ENCODE measurements around the gene PRRC2B.
"Not testable (repeated sequence)": the region's sequence is repeated elsewhere in the genome, so short reads cannot be mapped to it uniquely, and the experiment has no call there.

Gene PRRC2B

DNA sequence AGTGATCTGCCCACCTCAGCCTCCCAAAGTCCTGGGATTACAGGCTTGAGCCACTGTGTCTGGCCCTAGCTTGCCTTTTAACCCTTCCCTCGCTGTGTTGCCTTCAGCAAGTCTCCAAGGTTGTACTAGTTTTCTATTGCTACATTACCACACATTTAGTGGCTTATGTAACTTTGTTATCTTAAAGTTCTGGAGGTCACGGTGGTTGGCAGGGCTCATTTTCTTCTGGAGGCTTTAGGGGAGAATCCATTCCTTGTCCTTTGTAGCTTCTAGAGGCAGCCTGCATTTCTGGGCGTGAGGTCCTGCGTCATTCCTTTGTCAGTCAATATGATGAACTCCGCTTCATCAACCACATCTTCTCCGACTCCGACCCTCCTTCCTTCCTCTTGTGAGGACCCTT lies 2.9 kb upstream of the PRRC2B start:
- DNase-seq = no peak

DNA sequence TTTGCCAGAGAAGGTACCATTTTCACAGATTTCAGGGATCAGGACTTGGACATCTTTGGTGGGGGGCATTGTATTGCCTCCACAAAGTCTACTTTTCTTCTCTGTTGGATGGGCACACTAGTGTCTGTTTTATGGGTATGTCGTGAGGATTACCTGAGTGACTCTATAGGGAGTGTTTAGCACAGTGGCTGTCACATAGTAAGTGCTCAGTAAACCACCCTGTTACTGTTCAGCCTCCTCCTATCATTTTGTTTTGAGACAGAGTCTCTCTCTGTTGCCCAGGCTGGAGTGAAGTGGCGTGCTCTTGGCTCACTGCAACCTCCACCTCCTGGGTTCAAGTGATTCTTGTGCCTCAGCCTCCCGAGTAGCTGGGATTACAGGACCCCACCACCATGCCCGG lies 2.4 kb upstream of the PRRC2B start:
- no peak for DNase-seq

DNA sequence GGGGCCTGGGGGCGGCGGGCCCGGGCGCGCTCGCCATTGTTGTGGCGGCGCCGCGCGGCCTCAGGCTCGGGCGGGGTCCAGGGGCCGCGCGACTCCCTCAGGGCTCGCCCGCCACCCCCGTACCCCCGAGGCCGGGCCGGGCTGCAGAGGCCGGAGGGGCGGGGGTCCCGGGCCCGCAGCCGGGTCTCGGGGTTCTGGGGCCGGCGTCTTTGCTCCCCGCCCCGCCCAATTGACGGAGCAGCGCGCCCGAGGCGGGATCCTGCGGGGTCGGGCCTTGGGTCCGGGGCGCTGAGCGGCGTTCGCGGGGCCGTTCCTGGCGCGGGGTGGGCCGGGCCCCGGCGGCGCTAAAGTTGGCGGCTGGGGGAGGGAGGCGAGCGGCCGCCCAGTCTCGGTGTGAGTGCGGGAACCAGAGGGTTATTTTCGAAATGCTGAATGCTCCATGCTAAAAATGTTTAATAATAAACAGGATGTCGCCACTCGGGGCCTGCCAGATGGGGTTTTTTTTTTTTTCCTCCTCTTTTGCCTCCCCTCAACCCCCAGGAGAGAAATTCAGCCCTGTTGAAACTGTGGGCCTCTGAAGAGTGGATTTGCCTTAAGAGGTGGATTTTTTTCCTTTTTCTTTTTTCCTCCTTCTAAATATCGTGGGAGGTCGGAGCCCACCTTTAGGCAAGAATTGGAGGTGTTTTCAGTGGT lies 724 bp downstream of the PRRC2B start:
- DNase-seq = no peak

DNA sequence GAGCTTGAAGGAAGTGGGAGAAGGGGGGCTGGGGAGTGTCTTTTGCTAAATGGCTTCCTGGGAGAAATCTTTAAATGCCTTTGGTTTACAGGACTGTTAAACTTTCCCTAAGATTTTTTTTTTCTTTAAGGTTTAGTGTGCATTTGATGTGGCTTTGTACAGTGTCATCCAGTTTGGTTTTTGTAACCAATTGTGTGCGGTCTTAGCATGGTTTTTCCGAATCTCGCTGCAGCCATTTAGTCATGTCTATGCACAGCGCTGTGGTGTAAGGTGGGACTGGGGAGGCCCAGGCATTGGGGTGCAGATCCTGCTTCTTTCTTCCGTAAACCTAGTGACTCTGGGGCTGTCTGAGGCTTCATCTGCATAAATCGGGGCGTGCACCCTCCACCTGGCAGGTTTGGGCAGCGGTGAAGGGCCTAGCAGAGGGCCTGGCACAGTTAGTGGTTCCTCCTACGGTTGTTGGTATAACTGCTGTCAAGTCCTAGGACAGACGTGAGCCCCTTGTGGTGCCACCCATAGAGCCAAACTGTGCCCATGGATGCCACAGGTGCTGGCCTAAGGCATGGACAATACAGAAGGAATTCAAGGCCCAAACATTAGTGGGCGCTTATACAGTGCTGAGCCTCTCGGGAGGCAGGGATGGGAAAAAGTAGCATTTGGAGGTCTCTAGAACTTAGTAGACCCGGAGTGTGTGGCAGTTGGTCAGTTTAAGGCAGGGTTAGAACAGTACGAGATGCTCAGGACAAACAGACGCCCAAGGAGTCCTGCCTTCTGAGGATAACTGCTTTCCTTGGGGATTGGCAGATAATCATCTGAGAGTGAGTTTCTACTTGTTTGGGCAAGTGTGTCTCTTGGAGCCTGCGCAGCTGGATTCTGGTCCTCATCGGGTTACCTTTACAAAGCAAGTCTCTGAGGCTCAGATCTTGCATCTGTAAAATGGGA lies 1.5 kb downstream of the PRRC2B start:
- no peak for DNase-seq

DNA sequence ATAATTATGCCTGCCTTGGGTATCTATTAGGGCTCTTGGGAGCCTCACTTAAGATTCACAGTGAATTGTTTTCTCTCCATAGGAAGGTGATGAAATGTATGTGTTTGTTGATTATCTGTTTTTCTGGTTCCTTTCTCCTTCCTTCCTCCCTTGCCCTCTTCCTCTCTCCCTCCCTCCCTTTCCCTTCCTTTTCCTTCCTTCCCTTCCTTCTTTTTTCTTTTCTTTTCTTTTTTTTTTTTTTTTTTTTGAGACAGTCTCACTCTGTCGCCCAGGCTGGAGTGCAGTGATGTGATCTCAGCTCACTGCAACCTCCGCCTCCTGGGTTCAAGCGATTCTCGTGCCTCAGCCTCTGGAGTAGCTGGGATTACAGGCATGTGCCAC lies 2.2 kb downstream of the PRRC2B start:
- not testable (repeated sequence) for DNase-seq

DNA sequence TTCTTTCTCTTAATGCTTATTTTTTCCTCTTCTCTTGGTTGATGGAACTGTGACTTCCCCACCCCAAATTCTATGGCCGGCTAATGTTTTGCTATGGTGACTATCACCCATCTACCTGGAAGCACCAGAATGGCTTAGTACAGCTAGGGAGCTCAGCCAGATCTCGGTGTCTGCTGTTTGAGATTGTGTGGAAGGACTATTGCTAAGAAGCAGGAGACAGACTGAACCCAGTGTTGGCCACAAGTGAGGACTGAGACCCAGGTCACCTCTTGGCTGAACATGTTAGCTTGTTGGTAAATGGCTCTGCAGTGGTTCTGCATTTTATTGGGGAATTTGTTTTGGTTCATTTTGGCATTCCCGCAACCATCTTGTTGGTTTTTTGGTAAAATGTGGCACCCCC lies 2.7 kb downstream of the PRRC2B start:
- no peak for DNase-seq

DNA sequence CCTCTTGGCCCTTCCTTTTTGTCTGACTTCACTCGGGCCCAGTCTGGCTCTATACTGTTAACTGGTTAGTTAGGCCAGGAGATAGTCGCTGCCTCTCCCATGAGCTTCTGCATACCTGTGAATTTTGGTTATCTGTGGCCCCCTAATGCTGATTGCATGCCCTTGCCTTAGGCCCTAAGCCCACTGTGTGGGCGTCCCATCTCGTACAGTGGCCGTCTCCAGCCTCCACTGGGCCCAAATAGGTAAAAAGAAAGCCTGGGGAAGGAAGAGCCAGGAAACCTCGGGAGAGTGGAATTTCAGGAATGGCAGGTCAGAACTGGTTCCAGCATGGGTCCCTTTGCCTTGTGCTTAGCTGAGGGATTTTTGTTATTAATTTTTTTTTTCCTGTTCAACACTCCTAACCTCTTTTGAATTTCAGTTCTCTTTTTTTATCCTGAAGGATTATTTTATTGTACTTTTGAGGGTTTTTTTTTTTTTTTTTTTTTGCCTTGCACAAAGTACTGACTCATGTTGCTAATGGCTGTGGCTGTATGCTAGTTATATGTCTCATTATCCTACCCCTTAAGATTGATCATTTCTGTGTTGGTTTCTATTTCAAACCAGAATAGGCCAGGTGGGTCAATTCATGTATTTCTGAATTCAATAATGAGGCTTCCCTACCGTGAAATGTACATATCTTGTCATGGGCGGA lies 3.4 kb downstream of the PRRC2B start:
- no peak for DNase-seq

DNA sequence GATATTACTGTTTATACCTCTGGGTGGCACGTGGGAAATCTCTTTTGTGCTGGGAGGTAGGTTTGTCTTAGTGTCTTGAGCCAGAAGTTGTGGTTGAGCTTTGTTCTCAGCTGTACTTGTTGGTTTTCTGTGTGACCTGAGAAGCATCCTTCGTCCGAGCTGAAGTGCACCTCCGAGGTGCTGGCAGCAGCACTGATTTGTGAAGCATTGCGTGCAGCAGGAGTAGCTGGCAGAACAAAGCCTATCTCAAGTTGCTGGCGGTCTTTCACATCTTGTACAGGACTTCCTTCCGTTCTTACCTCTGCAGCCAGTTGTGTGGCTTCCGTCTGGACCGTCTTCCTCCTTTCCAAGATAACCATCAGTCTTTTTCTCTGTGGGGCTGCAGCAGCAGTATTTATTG lies 4.3 kb downstream of the PRRC2B start:
- DNase-seq = no peak

DNA sequence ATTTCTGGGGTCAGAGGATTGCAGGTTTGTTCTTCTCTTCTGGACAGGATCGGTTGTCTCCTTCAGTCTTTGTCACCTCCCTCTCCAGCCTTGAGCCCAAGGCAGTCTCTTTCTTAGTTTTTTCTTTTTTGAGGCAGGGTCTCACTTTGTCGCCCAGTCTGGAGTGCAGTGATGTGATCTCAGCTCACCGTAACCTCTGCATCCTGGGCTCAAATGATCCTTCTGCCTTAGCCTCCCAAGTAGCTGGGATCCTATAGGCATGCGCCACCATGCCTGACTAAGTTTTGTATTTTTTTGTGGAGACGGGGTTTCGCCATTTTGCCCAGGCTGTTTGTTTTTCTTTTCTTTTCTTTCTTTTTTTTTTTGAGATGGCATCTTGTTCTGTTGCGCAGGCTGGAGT lies 6.1 kb downstream of the PRRC2B start:
- DNase-seq = no peak

DNA sequence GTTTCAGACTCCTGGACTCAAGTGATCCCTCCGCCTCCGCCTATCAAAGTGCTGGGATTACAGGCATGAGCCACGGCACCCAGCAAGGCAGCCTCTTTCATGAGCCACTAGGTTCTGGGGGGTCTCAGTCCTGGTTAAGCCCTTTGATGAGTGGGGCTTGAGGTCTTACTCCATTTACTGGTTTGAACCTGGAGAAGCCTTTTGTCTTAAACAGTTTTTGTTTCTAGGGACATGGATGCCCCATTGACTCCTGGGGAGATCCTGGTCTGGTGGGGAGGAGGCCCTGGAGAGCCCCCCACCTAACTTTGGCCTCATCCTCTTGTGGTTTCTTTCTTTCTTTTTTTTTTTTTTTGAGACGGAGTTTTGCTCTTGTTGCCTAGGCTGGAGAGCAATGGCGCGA lies 6.7 kb downstream of the PRRC2B start:
- DNase-seq = no peak

DNA sequence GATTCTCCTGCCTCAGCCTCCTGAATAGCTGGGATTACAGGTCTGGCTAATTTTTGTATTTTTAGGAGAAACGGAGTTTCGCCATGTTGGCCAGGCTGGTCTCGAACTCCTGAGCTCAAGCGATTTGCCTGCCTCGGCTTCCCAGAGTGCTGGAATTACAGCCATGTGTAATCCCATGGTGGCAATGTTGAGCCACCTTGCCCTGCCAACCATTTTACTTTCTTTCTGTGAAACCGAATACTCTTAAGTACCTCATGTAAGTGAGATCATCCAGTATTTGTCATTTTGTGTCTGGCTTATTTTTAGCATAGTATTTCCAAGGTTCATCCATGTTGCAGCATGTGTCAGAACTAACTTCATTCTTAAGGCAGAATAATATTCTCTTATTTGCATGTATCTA lies 8.2 kb downstream of the PRRC2B start:
- DNase-seq = no peak

DNA sequence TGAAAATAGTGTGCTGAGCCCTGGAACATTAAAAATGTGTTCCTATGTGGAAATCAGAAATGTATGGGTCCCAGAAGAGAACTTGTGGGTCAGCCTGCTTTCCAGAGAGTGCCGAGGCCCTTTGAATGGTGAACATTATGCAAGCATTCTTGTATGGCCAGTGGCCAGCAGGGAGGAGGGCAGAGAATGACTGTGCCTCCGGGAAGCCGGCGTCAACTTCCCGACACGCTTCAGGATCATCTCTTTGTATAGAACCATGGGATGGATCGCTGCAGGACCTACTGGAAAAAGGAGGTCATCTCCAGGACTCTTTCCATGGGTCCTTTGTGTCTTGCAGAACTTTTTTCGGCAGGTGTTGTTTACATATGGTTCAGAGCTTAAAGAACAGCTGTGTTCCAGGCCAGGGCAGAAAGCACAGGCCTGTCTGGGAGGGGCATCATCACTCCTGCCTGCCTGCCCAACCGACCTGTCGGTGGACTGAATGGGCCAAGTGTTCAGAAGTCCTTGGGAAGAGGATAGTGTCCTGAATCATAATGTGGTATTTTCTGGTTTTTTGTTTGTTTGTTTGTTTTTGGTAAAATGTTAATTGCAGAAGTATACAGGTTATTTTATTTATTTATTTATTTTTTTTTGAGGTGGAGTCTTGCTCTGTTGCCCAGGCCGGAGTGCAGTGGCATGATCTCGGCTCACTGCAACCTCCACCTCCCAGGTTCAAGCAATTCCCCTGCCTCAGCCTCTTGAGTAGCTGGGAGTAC lies 9.0 kb downstream of the PRRC2B start:
- DNase-seq = peak; percentile 66

DNA sequence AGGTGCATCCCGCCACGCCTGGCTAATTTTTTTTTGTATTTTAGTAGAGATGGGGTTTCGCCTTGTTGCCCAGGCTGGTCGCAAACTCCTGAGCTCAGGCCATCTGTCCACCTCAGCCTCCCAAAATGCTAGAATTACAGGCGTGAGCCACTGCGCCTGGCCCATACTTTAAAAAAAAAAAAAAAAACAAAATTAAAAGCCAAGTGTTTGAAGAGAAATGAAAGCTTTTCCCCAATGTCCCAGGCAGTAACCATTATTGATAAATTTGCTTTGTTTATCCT lies 9.5 kb downstream of the PRRC2B start:
- no peak for DNase-seq

DNA sequence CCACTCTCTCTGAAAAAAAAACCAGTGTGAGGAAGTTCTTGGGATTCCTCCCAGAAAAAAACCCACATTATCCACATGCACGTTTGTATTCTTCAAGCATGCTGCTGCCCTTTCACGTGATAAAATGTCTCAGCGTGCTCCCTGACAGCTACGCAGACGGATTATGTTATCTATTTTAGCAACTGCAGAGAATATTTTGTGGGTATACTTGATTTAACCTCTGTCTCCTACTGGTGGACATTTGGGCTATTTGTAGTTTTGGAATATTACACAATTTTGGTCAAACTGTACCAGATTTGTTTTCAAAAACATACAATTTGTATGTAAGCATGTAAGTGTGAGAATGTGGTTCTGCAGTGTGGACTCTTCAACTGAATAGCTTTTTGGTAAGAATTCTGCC lies 10.7 kb downstream of the PRRC2B start:
- DNase-seq = no peak

DNA sequence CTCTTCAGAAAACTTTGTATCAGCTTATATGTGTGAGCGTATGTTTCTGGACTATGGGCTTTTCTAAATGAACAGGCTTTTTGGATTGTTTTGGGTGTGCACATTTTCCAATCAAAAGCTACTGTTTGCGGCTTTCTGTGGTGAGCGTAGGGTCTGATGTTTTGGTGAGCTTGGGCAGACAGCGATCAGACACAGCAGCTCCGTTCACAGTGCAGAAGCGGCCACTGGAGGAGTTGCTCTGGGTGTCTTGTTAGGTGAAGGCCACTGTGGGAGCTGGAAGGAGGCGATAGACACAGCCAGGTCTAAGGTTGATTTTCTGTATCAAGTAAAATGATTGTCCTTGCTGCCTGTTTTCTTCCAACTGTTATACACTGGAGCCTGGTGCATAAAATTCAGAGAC lies 11.1 kb downstream of the PRRC2B start:
- DNase-seq = no peak

DNA sequence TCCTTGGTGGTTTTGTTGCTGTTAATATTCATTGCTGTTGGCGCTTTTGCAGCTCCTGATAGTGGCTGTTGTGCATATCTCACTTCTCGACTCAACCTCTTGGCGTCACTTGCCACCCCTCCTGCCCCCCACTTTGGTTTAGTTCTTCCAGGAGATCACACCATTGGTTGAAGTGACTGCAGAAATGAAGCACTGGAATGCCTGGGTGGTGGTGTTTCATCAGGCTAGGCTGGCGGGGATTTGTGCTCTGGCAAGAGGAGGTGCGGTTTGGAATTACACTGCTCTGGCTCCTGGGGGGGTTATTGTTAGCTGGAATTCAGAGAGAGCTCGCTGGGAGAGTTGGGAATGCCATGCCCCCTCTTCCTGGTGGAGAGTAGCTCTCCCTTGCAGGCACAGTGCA lies 11.5 kb downstream of the PRRC2B start:
- no peak for DNase-seq

DNA sequence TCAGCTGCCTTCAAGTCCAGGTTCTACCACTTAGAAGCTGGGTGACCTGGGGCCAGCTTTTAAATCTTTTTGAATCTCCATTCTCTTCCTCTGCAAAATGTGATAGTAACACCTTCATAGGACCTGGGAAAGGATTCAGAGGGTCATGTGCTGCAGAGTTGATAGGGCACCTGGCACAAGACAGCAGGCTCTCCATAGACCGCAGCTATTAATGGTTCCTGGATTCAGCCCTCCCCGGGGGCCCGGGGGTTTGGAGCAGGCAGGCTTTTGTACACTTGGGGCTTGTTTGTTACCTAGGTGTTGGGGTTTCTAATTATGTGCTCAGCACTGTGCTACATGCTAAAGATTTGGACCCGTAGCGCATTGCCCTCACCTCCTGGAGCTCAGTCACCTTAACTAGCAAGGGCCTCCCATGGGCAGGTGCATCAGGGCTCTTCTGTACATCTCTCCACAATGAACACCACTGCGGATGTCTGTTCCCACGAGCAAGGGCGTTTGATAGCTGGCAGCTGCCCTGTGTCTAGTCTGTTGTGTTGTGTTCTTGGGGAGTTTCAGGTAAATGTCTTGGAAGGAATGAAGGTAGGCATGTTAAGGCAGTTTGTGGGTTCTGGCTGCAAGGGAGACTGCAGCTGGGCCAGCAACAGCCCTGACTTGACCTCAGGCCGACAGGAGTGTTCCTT lies 12.1 kb downstream of the PRRC2B start:
- DNase-seq = peak; percentile 43

DNA sequence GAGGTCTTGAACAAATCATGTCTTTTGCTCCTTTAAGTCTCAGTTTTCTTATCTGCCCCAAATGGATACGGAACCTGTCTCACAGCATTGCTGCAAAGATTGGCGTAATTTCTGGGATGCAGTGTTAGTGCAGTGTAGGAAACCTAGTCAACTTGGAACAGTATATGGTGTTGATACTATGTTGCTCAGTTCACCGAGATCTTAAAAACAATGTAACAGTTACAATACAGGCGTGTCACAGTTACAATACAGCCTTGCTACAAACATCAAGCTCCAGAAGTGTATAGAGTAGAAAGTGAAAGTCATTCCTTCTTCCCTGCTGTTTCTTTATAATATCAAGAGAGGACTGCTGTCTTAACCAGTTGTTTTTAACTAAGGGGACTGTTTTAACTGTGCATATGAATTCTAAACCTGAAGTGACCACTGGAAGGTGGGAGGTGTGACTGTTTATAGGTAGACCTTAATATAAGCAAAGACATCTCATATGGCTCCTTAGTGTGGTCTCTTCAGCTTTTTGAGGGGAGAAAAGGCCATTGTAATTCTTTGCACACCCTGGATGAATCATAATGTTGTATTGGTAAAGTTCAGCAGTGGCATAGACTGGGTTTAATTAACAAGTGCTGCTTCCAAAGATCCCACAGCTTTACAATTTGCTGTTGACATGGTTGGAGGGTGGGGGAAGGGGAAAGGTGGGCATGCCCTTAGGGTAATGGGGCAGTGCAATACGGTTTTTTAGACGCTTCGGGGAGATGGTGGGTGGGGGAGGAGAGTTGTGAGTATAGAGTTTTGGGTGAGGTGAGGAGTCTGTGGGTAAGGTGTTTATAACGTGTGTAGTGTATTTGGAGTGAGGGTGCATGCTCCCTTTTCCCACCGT lies 12.9 kb downstream of the PRRC2B start:
- no peak for DNase-seq

DNA sequence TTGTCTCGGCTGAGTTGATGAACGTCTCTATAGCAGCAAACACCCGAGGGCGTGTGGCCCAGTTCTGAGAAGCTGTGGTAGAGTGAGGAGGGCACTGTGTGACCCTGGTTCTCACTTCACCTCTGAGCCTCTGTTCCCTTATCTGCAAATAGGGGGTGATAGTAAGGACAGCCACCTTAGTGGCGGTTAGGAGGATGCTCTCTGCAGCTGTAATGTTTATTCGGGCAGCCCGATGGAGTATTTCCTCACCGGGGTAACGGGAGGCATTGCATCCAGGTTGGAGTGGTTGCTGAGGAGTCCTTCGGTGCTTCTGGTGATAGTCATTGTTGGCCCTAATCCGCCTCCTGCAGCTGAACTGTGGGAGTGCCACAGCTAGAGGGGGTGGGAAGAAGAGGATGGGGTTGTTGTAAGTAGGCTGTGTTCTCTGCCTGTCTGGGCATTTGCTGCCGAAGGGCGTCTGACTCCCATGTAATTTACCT lies 13.9 kb downstream of the PRRC2B start:
- peak; percentile 61 for DNase-seq

DNA sequence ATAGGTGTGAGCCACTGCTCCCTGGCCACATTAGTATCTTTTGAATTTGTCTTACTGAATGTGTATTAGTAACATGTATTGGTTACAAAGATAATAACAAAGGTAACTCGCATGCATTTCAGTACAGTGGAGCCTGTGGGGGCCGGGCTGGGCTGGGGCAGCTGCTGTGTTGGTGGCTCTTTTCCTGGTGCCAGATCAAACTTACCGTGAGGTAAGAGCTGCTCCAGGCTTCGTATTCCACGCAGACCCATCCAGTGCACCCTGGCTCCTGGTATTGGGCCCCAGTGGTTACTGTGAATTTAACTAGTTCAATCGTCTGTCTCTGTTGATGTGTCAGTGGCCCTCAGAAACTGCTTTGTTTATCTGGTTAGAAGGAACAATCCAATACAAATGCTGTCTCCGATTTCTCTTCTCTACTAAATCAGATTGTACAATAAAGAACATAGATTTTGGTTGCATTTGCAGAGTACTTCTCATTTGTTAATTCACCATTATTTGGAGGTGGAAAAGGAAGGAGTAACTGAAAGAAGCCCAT lies 15.6 kb downstream of the PRRC2B start:
- no peak for DNase-seq

DNA sequence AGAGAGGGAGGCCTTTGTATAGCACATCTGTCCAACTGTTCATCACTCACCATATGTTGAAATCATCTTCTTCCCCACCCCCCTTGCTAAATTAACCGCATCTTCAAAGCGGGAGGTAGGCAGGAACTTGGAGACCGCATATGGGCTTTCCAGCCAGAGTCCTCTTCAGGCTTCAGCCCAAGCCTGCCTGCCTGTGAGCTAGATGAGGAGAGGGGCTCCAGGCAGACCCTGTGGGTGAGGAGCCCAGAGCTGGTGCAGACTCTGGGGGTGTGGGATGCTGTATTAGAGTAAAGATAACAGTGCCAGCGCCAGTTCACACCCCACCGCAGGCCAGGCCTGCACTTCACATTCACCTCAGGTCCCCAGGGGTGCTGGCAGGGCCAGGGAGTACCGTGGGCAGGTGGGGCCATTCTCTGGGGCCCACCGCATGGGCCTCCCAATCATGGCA lies 16.2 kb downstream of the PRRC2B start:
- DNase-seq = no peak

Measured in NCI-H510A (cell line).